HCT116 (cell line): ENCODE measurements around the gene TMEM117. TPM values are rescaled to one million over a fixed set of nuclear protein-coding genes. Genes with fewer than 3 reads are reported as not detected.

ENCODE experiments used
- ATAC-seq: fragments of 200-7000 bp; cut with Tn5 transposase; 2 replicates; pipeline ENCODE4 v1.9.1; 2020; ENCODE audit warnings: mild to moderate bottlenecking, moderate library complexity
- BruUV-seq: library from RNA; stranded (reverse); fragments of 400-500 nt; replicated peaks from 2 replicates; lab custom pipeline; 2021; lab: Mats Ljungman, UMichigan
- CTCF ChIA-PET: fragments of 300-600 bp; sonication (Branson Sonifier 250); formaldehyde crosslinking; loops from one replicate; lab custom pipeline; 2021; ENCODE audit warnings: antibody characterized with exemption; lab: Charles Lee
- POLR2A ChIA-PET: fragments of 300-600, 350-600 bp; sonication (Branson Sonifier 250); formaldehyde crosslinking; loops from one replicate; lab custom pipeline; 2021; ENCODE audit warnings: antibody characterized with exemption; lab: Charles Lee
- RAD21 ChIA-PET, 2 experiments: fragments of 300-600 bp; sonication (Branson Sonifier 250); formaldehyde crosslinking; loops; one replicate each; lab custom pipeline; 2023; ENCODE audit warnings: low total read pairs in 2 of 2; ENCODE audit not compliant: uncharacterized antibody in 2 of 2, unreplicated experiment in 2 of 2, low non-redundant PET in 1 of 2; lab: Charles Lee
- DNase-seq: peaks from one replicate; pipeline ENCODE4 v3.0.0-alpha.2; 2010; ENCODE audit warnings: low read depth, low spot score
- H2AFZ ChIP-seq: fragments of 200-600 bp; shearing (Covaris generic), sonication (generic); 2 replicates; pipeline ENCODE4 v1.6.1; 2017; ENCODE audit warnings: low read depth, mixed run types, mixed read lengths, antibody characterized with exemption, low read length; ENCODE audit not compliant: poor library complexity, severe bottlenecking
- H3K27ac ChIP-seq: 2 replicates; pipeline ENCODE4 v1.5.1; 2012; ENCODE audit warnings: low read depth, low read length
- H3K27me3 ChIP-seq: fragments of 200-600 bp; sonication (generic); 2 replicates; pipeline ENCODE4 v1.6.1; 2016; ENCODE audit warnings: mixed run types, low read length, mixed read lengths; ENCODE audit not compliant: insufficient read depth
- H3K36me3 ChIP-seq, 2 experiments: fragments of 200-500 bp in 1 of 2; fragments of 200-600 bp in 1 of 2; sonication (Bioruptor generic) in 1 of 2; sonication (generic) in 1 of 2; 2 replicates each; pipeline versions ENCODE4 v1.5.1 to v1.6.1; 2014 to 2016; ENCODE audit warnings: low read length in 2 of 2, inconsistent platforms in 1 of 2, mixed read lengths in 1 of 2, mixed run types in 1 of 2; ENCODE audit not compliant: insufficient read depth in 2 of 2, control insufficient read depth in 1 of 2
- H3K4me1 ChIP-seq, 2 experiments: fragments of 200-600 bp in 1 of 2; sonication (generic) in 1 of 2; 2 replicates each; pipeline versions ENCODE4 v1.5.1 to v1.6.1; 2012 to 2017; ENCODE audit warnings: low read length in 2 of 2, inconsistent platforms in 1 of 2, mild to moderate bottlenecking in 1 of 2, mixed read lengths in 1 of 2, mixed run types in 1 of 2, moderate library complexity in 1 of 2; ENCODE audit not compliant: insufficient read depth in 2 of 2, control insufficient read depth in 1 of 2
- H3K4me2 ChIP-seq: fragments of 200-600 bp; sonication (generic); 2 replicates; pipeline ENCODE4 v1.6.1; 2017; ENCODE audit warnings: mixed run types, low read length, mixed read lengths
- H3K4me3 ChIP-seq, 2 experiments: fragments of 200-600 bp in 1 of 2; sonication (generic) in 1 of 2; replicated peaks in 1 of 2; 2 replicates each; pipeline ENCODE4 v1.5.1; 2011 to 2016; ENCODE audit warnings: low read length in 2 of 2, control low read depth in 1 of 2, low read depth in 1 of 2, mild to moderate bottlenecking in 1 of 2, mixed read lengths in 1 of 2, mixed run types in 1 of 2
- H3K79me2 ChIP-seq: fragments of 200-600 bp; sonication (generic); 2 replicates; pipeline ENCODE4 v1.6.1; 2017; ENCODE audit warnings: mild to moderate bottlenecking, mixed run types, low read length, moderate library complexity, mixed read lengths; ENCODE audit not compliant: insufficient read depth
- H3K9ac ChIP-seq: fragments of 200-600 bp; sonication (generic); 2 replicates; pipeline ENCODE4 v1.6.1; 2016; ENCODE audit warnings: low read length, mixed read lengths
- H3K9me2 ChIP-seq: fragments of 200-600 bp; sonication (generic), shearing (Covaris generic); 2 replicates; pipeline ENCODE4 v1.6.1; 2017; ENCODE audit warnings: mixed run types, mild to moderate bottlenecking, moderate library complexity; ENCODE audit not compliant: insufficient read depth
- H3K9me3 ChIP-seq, 2 experiments: fragments of 200-500 bp in 1 of 2; fragments of 200-600 bp in 1 of 2; sonication (Bioruptor generic) in 1 of 2; sonication (generic) in 1 of 2; 2 replicates each; pipeline ENCODE4 v1.6.1; 2014 to 2017; ENCODE audit warnings: low read length in 2 of 2, mixed read lengths in 2 of 2, inconsistent platforms in 1 of 2, low read depth in 1 of 2, mild to moderate bottlenecking in 1 of 2, mixed run types in 1 of 2, moderate library complexity in 1 of 2; ENCODE audit not compliant: control insufficient read depth in 1 of 2, insufficient read depth in 1 of 2
- H4K20me1 ChIP-seq: fragments of 200-600 bp; sonication (generic), shearing (Covaris generic); 2 replicates; pipeline ENCODE4 v1.6.1; 2017; ENCODE audit warnings: mixed run types, mild to moderate bottlenecking, moderate library complexity; ENCODE audit not compliant: insufficient read depth
- CBX3 ChIP-seq: IDR thresholded peaks from 2 replicates; pipeline ENCODE4 v1.6.1; 2012; ENCODE audit warnings: low read depth
- CEBPB ChIP-seq: IDR thresholded peaks from 2 replicates; pipeline ENCODE4 v1.6.1; 2012; ENCODE audit warnings: low read depth
- EZH2phosphoT487 ChIP-seq: fragments of 200-600 bp; IDR thresholded peaks from 2 replicates; pipeline ENCODE4 v1.6.1; 2018; ENCODE audit warnings: antibody characterized with exemption, borderline replicate concordance
- FOSL1 ChIP-seq: IDR thresholded peaks from 2 replicates; pipeline ENCODE4 v1.6.1; 2012; ENCODE audit warnings: low read depth
- JUND ChIP-seq: IDR thresholded peaks from 2 replicates; pipeline ENCODE4 v1.6.1; 2012
- POLR2A ChIP-seq: IDR thresholded peaks from 2 replicates; pipeline ENCODE4 v1.7.0; 2011; ENCODE audit warnings: borderline replicate concordance; ENCODE audit not compliant: insufficient read depth, insufficient read length; ENCODE audit errors: extremely low read depth
- POLR2AphosphoS5 ChIP-seq: IDR thresholded peaks from 2 replicates; pipeline ENCODE4 v1.6.1; 2011; ENCODE audit warnings: mild to moderate bottlenecking, low read depth, low read length, moderate library complexity
- RAD21 ChIP-seq: IDR thresholded peaks from 2 replicates; pipeline ENCODE4 v1.6.1; 2012; ENCODE audit warnings: low read depth, mild to moderate bottlenecking
- REST ChIP-seq: IDR thresholded peaks from 2 replicates; pipeline ENCODE4 v1.6.1; 2012; ENCODE audit warnings: low read depth
- SIN3A ChIP-seq: IDR thresholded peaks from 2 replicates; pipeline ENCODE4 v1.6.1; 2012; ENCODE audit warnings: low read depth
- YY1 ChIP-seq: IDR thresholded peaks from 2 replicates; pipeline ENCODE4 v1.6.1; 2011; ENCODE audit warnings: low read length, low read depth, moderate library complexity, mild to moderate bottlenecking; ENCODE audit not compliant: insufficient replicate concordance; ENCODE audit errors: extremely low read depth
- ZFX ChIP-seq: fragments of 450-650 bp; IDR thresholded peaks from 2 replicates; pipeline ENCODE4 v1.6.1; 2017
- ZNF274 ChIP-seq: fragments of 200-500 bp; sonication (Bioruptor generic); IDR thresholded peaks from 2 replicates; pipeline ENCODE4 v1.6.1; 2014; ENCODE audit warnings: mild to moderate bottlenecking, low read depth, low read length, inconsistent platforms
- intact Hi-C: fragments of 100-400 bp; cut with micrococcal nuclease; formaldehyde crosslinking; loops from 2 replicates; pipeline ENCODE4 v1.10.0; 2022
- total RNA-seq: library from RNA; stranded (reverse); gene quantifications from one replicate; pipeline ENCODE4 v1.2.1, GENCODE V29; 2021; ENCODE audit not compliant: unreplicated experiment
- TF ChIP-seq, protein P1 (sequence below): IDR thresholded peaks from 2 replicates; pipeline ENCODE4 v1.6.1; 2012
- TF ChIP-seq, protein P2 (sequence below): IDR thresholded peaks from 2 replicates; pipeline ENCODE4 v1.6.1; 2012
- TF ChIP-seq, protein P3 (sequence below), 3 experiments: fragments of 200-600 bp in 1 of 3; sonication (generic) in 1 of 3; IDR thresholded peaks in 2 of 3; conservative IDR thresholded peaks in 1 of 3; 2 replicates each; pipeline ENCODE4 v1.5.1; 2012 to 2017; ENCODE audit warnings: low read depth in 2 of 3, low read length in 2 of 3, antibody characterized with exemption in 1 of 3, borderline replicate concordance in 1 of 3, control low read depth in 1 of 3, mild to moderate bottlenecking in 1 of 3, mixed read lengths in 1 of 3, mixed run types in 1 of 3, moderate library complexity in 1 of 3; ENCODE audit not compliant: insufficient read depth in 1 of 3

The TMEM117 gene
- total RNA-seq, 1 experiment from 2014 or later, result 3.6 TPM

DNA sequence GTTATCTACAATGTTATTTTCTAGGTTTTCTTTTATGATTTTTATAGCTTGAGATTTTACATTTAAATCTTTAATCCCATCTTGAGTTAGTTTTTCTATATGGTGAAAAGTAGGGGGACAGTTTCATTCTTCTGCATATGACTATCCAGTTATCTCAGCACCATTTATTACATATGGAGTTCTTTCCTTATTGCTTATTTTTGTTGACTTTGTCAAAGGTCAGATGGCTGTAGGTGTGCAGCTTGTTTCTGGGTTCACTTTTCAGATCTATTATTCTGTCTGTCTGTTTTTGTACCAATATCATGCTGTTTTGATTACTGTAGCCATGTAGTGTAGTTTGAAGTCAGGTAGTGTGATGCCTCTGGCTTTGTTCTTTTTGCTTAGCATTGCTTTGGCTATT, 477.3 kb downstream of the TMEM117 start:
- Histone ChIP-seq H3K4me2 (no peak overlapping the region), H4K20me1 (no peaks in the 10 kb centered on the region), H3K36me3 (no peaks in the 10 kb centered on the region), H2AFZ (no peak overlapping the region), H3K9me3 (no peaks in the 10 kb centered on the region), H3K4me3 (no peak overlapping the region), H3K27me3 (no peaks in the 10 kb centered on the region), H3K9me2 (no peaks in the 10 kb centered on the region), H3K79me2 (no peaks in the 10 kb centered on the region), H3K27ac (no peak overlapping the region), H3K9ac (no peak overlapping the region), H3K4me1 (no peaks in the 10 kb centered on the region)
- ATAC-seq, result no peak
- CTCF ChIA-PET, result no interaction called here
- intact Hi-C loops, result loop anchor here (10.0 kb wide), 1 partner anchor 622 kb away; no protein-coding TSS in a partner anchor
- BruUV-seq, result no TSS peak
- TF ChIP-seq REST (no peak), ZNF274 (no peak), ZFX (no peak), RAD21 (no peak), EZH2phosphoT487 (no peak), FOSL1 (no peak), JUND (no peak), POLR2A (no peak), YY1 (no peak), POLR2AphosphoS5 (no peak), CBX3 (no peak), SIN3A (no peak), CEBPB (no peak)
- TF ChIP-seq, protein P1, sequence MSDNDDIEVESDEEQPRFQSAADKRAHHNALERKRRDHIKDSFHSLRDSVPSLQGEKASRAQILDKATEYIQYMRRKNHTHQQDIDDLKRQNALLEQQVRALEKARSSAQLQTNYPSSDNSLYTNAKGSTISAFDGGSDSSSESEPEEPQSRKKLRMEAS, result no peak
- TF ChIP-seq, protein P2, sequence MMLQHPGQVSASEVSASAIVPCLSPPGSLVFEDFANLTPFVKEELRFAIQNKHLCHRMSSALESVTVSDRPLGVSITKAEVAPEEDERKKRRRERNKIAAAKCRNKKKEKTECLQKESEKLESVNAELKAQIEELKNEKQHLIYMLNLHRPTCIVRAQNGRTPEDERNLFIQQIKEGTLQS, result no peak
- TF ChIP-seq, protein P3, sequence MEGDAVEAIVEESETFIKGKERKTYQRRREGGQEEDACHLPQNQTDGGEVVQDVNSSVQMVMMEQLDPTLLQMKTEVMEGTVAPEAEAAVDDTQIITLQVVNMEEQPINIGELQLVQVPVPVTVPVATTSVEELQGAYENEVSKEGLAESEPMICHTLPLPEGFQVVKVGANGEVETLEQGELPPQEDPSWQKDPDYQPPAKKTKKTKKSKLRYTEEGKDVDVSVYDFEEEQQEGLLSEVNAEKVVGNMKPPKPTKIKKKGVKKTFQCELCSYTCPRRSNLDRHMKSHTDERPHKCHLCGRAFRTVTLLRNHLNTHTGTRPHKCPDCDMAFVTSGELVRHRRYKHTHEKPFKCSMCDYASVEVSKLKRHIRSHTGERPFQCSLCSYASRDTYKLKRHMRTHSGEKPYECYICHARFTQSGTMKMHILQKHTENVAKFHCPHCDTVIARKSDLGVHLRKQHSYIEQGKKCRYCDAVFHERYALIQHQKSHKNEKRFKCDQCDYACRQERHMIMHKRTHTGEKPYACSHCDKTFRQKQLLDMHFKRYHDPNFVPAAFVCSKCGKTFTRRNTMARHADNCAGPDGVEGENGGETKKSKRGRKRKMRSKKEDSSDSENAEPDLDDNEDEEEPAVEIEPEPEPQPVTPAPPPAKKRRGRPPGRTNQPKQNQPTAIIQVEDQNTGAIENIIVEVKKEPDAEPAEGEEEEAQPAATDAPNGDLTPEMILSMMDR (IDR thresholded peaks at IDR 0.05 in 2 of 3, conservative IDR thresholded peaks at IDR 0.05 in 1 of 3; ENCODE audit: borderline replicate concordance in 1 of 3, insufficient read depth in 1 of 3, low read depth in 2 of 3, low read length in 2 of 3), result no peak
- RAD21 ChIA-PET, result no interaction called here
- POLR2A ChIA-PET, result no interaction called here
- no peak for DNase-seq
